C4-2B (cell line): ENCODE measurements around the gene FBXL2.
"Not testable (repeated sequence)": the region's sequence is repeated elsewhere in the genome, so short reads cannot be mapped to it uniquely, and the experiment has no call there.

Experiments used
- H3K27ac ChIP-seq: fragments of 450-650 bp; 2 replicates; pipeline ENCODE4 v1.5.1; 2017
- CTCF ChIP-seq: fragments of 450-650 bp; conservative IDR thresholded peaks from 2 replicates; pipeline ENCODE4 v1.5.1; 2017; ENCODE audit warnings: mild to moderate bottlenecking
- ZFX ChIP-seq: fragments of 450-650 bp; IDR thresholded peaks from 2 replicates; pipeline ENCODE4 v1.6.1; 2017

The FBXL2 gene

GRCh38 chr3:33314993-33315392, 37.8 kb downstream of the FBXL2 start:
- no peak overlapping the region for H3K27ac ChIP-seq

GRCh38 chr3:33315826-33316225, 38.6 kb downstream of the FBXL2 start:
- TF ChIP-seq ZFX (no peak), CTCF (no peak)
- H3K27ac ChIP-seq, result no peak overlapping the region

More at GRCh38 chr3:33314993-33315392, 37.8 kb downstream of the FBXL2 start:
- no peak for TF ChIP-seq ZFX
- no peak for TF ChIP-seq CTCF

- TF ChIP-seq ZFX (no peak), CTCF (no peak)
- H3K27ac ChIP-seq, result no peak overlapping the region
Measured at GRCh38 chr3:33317963-33318709, 40.9 kb downstream of the FBXL2 start.

GRCh38 chr3:33318710-33319380, 41.6 kb downstream of the FBXL2 start:
- peak; percentile 36 for TF ChIP-seq CTCF
- no peak for TF ChIP-seq ZFX
- H3K27ac ChIP-seq, result no peak overlapping the region

- TF ChIP-seq ZFX, result no peak
- TF ChIP-seq CTCF, result no peak
- H3K27ac ChIP-seq, result no peak overlapping the region
Measured at GRCh38 chr3:33322412-33322811, 45.2 kb downstream of the FBXL2 start.

- no peak overlapping the region for H3K27ac ChIP-seq
- TF ChIP-seq ZFX, result no peak
- no peak for TF ChIP-seq CTCF
Measured at GRCh38 chr3:33331414-33331813, 54.2 kb downstream of the FBXL2 start.

GRCh38 chr3:33334364-33334763, 57.1 kb downstream of the FBXL2 start:
- TF ChIP-seq ZFX (no peak), CTCF (no peak)
- no peak overlapping the region for H3K27ac ChIP-seq

- H3K27ac ChIP-seq, result not testable (repeated sequence)
Measured at GRCh38 chr3:33338936-33339465, 61.8 kb downstream of the FBXL2 start.
